H9 (cell line): ENCODE results near the gene OR51E1. TPM values are rescaled to one million over a fixed set of nuclear protein-coding genes. Genes with fewer than 3 reads are reported as not detected.

Experiments
- DNase-seq: peaks from one replicate; pipeline ENCODE4 v3.0.0-alpha.2; 2017
- H2AFZ ChIP-seq: one replicate; pipeline ENCODE4 v1.6.1; 2013; ENCODE audit warnings: mild to moderate bottlenecking, low read length, control low read depth, moderate library complexity
- H2AK5ac ChIP-seq: 2 replicates; pipeline ENCODE4 v1.6.1; 2013; ENCODE audit warnings: low read length, control low read depth, mixed read lengths; ENCODE audit not compliant: insufficient read length
- H2BK120ac ChIP-seq: one replicate; pipeline ENCODE4 v1.6.1; 2013; ENCODE audit warnings: low read depth, mild to moderate bottlenecking, low read length, control low read depth, inconsistent platforms; ENCODE audit not compliant: poor library complexity, severe bottlenecking
- H2BK12ac ChIP-seq: 2 replicates; pipeline ENCODE4 v1.6.1; 2013; ENCODE audit warnings: low read length, control low read depth, mixed read lengths, low read depth; ENCODE audit not compliant: insufficient read length
- H2BK15ac ChIP-seq: 2 replicates; pipeline ENCODE4 v1.6.1; 2013; ENCODE audit warnings: low read depth, low read length, control low read depth
- H2BK20ac ChIP-seq: one replicate; pipeline ENCODE4 v1.6.1; 2013; ENCODE audit warnings: low read depth, mild to moderate bottlenecking, low read length, control low read depth, inconsistent platforms; ENCODE audit not compliant: poor library complexity, severe bottlenecking
- H2BK5ac ChIP-seq: 2 replicates; pipeline ENCODE4 v1.6.1; 2013; ENCODE audit warnings: low read length, control low read depth, mixed read lengths; ENCODE audit not compliant: insufficient read length
- H3K14ac ChIP-seq: 2 replicates; pipeline ENCODE4 v1.6.1; 2013; ENCODE audit warnings: low read length, control low read depth; ENCODE audit not compliant: insufficient read depth
- H3K18ac ChIP-seq: 2 replicates; pipeline ENCODE4 v1.6.1; 2013; ENCODE audit warnings: low read depth, mild to moderate bottlenecking, mixed read lengths, low read length, control low read depth; ENCODE audit not compliant: insufficient read length
- H3K23ac ChIP-seq: 2 replicates; pipeline ENCODE4 v1.6.1; 2013; ENCODE audit warnings: low read length, control low read depth, mixed read lengths, low read depth; ENCODE audit not compliant: insufficient read length
- H3K23me2 ChIP-seq: 2 replicates; pipeline ENCODE4 v1.6.1; 2013; ENCODE audit warnings: low read depth, mild to moderate bottlenecking, mixed read lengths, low read length, control low read depth; ENCODE audit not compliant: insufficient read length, poor library complexity, severe bottlenecking
- H3K27ac ChIP-seq: 2 replicates; pipeline ENCODE4 v1.5.1; 2013; ENCODE audit warnings: low read length, control low read depth, mixed read lengths, low read depth; ENCODE audit not compliant: insufficient read length
- H3K27me3 ChIP-seq: 2 replicates; pipeline ENCODE4 v1.6.1; 2013; ENCODE audit warnings: low read length, control low read depth, inconsistent platforms; ENCODE audit not compliant: insufficient read depth
- H3K4ac ChIP-seq: 2 replicates; pipeline ENCODE4 v1.6.1; 2013; ENCODE audit warnings: low read depth, mild to moderate bottlenecking, control low read depth, inconsistent platforms, low read length, moderate library complexity
- H3K4me1 ChIP-seq: 2 replicates; pipeline ENCODE4 v1.6.1; 2013; ENCODE audit warnings: low read length, control low read depth, inconsistent platforms; ENCODE audit not compliant: insufficient read depth
- H3K4me2 ChIP-seq: 2 replicates; pipeline ENCODE4 v1.6.1; 2013; ENCODE audit warnings: low read length, control low read depth, mixed read lengths; ENCODE audit not compliant: insufficient read length, insufficient read depth
- H3K56ac ChIP-seq: 2 replicates; pipeline ENCODE4 v1.6.1; 2013; ENCODE audit warnings: low read depth, mild to moderate bottlenecking, mixed read lengths, low read length, control low read depth; ENCODE audit not compliant: insufficient read length
- H3K79me1 ChIP-seq: 2 replicates; pipeline ENCODE4 v1.6.1; 2013; ENCODE audit warnings: low read depth, mild to moderate bottlenecking, moderate library complexity, low read length, control low read depth, inconsistent platforms; ENCODE audit not compliant: insufficient read depth, poor library complexity, severe bottlenecking
- H3K79me2 ChIP-seq: 2 replicates; pipeline ENCODE4 v1.6.1; 2013; ENCODE audit warnings: low read length, control low read depth, inconsistent platforms; ENCODE audit not compliant: insufficient read depth
- H3K9ac ChIP-seq: 2 replicates; pipeline ENCODE4 v1.6.1; 2013; ENCODE audit warnings: low read length, control low read depth, mixed read lengths; ENCODE audit not compliant: insufficient read length; ENCODE audit errors: extremely low read depth
- H3K9me3 ChIP-seq: one replicate; pipeline ENCODE4 v1.6.1; 2013; ENCODE audit warnings: low read depth, low read length, inconsistent platforms; ENCODE audit not compliant: control insufficient read depth
- H3T11ph ChIP-seq: one replicate; pipeline ENCODE4 v1.6.1; 2013; ENCODE audit warnings: mild to moderate bottlenecking, low read length, control low read depth, inconsistent platforms
- H4K20me1 ChIP-seq: one replicate; pipeline ENCODE4 v1.6.1; 2013; ENCODE audit not compliant: control insufficient read depth, insufficient read length, insufficient read depth
- H4K5ac ChIP-seq: 2 replicates; pipeline ENCODE4 v1.6.1; 2013; ENCODE audit warnings: low read depth, mild to moderate bottlenecking, mixed read lengths, low read length, control low read depth; ENCODE audit not compliant: insufficient read length
- H4K8ac ChIP-seq: replicated peaks from 2 replicates; pipeline ENCODE4 v1.6.1; 2013; ENCODE audit warnings: low read length, control low read depth, mixed read lengths, low read depth; ENCODE audit not compliant: insufficient read length
- H4K91ac ChIP-seq: 2 replicates; pipeline ENCODE4 v1.6.1; 2013; ENCODE audit warnings: low read depth, mild to moderate bottlenecking, moderate library complexity, mixed read lengths, low read length, control low read depth; ENCODE audit not compliant: insufficient read length
- H3K27ac Mint-ChIP-seq, 3 experiments: 2 replicates in 2 of 3; 3 replicates in 1 of 3; pipeline ENCODE4 v1.8.0; 2020 to 2021; ENCODE audit warnings: mixed read lengths in 3 of 3, mild to moderate bottlenecking in 1 of 3, moderate library complexity in 1 of 3
- H3K27me3 Mint-ChIP-seq: 2 replicates; pipeline ENCODE4 v1.8.0; 2021; ENCODE audit warnings: low read depth, mild to moderate bottlenecking, moderate library complexity, mixed read lengths
- H3K36me3 Mint-ChIP-seq, 3 experiments: 2 replicates in 2 of 3; 3 replicates in 1 of 3; pipeline ENCODE4 v1.8.0; 2020 to 2021; ENCODE audit warnings: low read depth in 3 of 3, mixed read lengths in 3 of 3; ENCODE audit not compliant: insufficient read depth in 1 of 3
- H3K4me1 Mint-ChIP-seq, 2 experiments: 2 replicates each; pipeline ENCODE4 v1.8.0; 2020; ENCODE audit warnings: mixed read lengths in 2 of 2
- H3K4me3 Mint-ChIP-seq, 2 experiments: 2 replicates in 1 of 2; 3 replicates in 1 of 2; pipeline ENCODE4 v1.8.0; 2020 to 2021; ENCODE audit warnings: mild to moderate bottlenecking in 2 of 2, mixed read lengths in 2 of 2, moderate library complexity in 1 of 2
- H3K9me3 Mint-ChIP-seq, 2 experiments: 2 replicates in 1 of 2; 3 replicates in 1 of 2; pipeline ENCODE4 v1.8.0; 2020; ENCODE audit warnings: mild to moderate bottlenecking in 2 of 2, mixed read lengths in 2 of 2, moderate library complexity in 1 of 2
- WGBS: extraction: QIAGEN DNeasy Blood & Tissue Kit; methylation state at CpG from one replicate; pipeline ENCODE4 v1.1.7; 2013; ENCODE audit warnings: missing lambda C conversion rate, low lambda C conversion rate, mixed read lengths; ENCODE audit not compliant: insufficient read length; ENCODE audit errors: extremely low coverage; 5-methylcytosine and 5-hydroxymethylcytosine counted together
- total RNA-seq: library from RNA; stranded (reverse); gene quantifications from 2 replicates; pipeline ENCODE4 v1.2.1, GENCODE V29; 2021
- TF ChIP-seq, protein P1 (sequence below): fragments of 200-600 bp; sonication (generic); conservative IDR thresholded peaks from 3 replicates; pipeline ENCODE4 v1.8.0; 2021; ENCODE audit warnings: antibody characterized with exemption, mild to moderate bottlenecking

Gene OR51E1
- total RNA-seq, 1 experiment from 2014 or later: not detected

GRCh38 chr11:4610258-4610935 is 33.4 kb upstream of the OR51E1 start:
- Histone ChIP-seq H2AFZ (no peak overlapping the region), H2BK5ac (no peak overlapping the region), H3K27ac (no peak overlapping the region), H3K18ac (no peak overlapping the region), H3K14ac (no peak overlapping the region), H2BK15ac (no peak overlapping the region), H3K9me3 (no peaks in the 10 kb centered on the region), H3K27me3 (no peaks in the 10 kb centered on the region), H2AK5ac (no peak overlapping the region), H2BK20ac (no peak overlapping the region), H4K8ac (no peak overlapping the region), H3K4me1 (no peaks in the 10 kb centered on the region), H3K79me2 (no peaks in the 10 kb centered on the region), H4K5ac (no peak overlapping the region), H3T11ph (no peak overlapping the region), H3K23ac (no peak overlapping the region), H3K9ac (no peak overlapping the region), H3K23me2 (no peaks in the 10 kb centered on the region), H4K20me1 (no peaks in the 10 kb centered on the region), H3K56ac (no peak overlapping the region), H2BK12ac (no peak overlapping the region), H3K79me1 (no peaks in the 10 kb centered on the region), H4K91ac (no peak overlapping the region), H2BK120ac (no peak overlapping the region), H3K4ac (no peak overlapping the region), H3K4me2 (no peak overlapping the region)
- Mint-ChIP-seq H3K9me3 (no peaks in the 10 kb centered on the region), H3K4me1 (peaks cover 7 to 9% of the 10 kb centered on the region in 2 experiments), H3K27me3 (peaks cover 21% of the 10 kb centered on the region), H3K4me3 (no peak overlapping the region), H3K27ac (no peak overlapping the region), H3K36me3 (no peaks in the 10 kb centered on the region)
- no CpG with 5 or more reads among the region's 3 CpGs for WGBS
- DNase-seq: no peak
- TF ChIP-seq, protein P1, sequence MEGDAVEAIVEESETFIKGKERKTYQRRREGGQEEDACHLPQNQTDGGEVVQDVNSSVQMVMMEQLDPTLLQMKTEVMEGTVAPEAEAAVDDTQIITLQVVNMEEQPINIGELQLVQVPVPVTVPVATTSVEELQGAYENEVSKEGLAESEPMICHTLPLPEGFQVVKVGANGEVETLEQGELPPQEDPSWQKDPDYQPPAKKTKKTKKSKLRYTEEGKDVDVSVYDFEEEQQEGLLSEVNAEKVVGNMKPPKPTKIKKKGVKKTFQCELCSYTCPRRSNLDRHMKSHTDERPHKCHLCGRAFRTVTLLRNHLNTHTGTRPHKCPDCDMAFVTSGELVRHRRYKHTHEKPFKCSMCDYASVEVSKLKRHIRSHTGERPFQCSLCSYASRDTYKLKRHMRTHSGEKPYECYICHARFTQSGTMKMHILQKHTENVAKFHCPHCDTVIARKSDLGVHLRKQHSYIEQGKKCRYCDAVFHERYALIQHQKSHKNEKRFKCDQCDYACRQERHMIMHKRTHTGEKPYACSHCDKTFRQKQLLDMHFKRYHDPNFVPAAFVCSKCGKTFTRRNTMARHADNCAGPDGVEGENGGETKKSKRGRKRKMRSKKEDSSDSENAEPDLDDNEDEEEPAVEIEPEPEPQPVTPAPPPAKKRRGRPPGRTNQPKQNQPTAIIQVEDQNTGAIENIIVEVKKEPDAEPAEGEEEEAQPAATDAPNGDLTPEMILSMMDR: no peak
